GM18499 (cell line): ENCODE results near the gene KLK3.

Experiments used
- ATAC-seq: cut with Tn5 transposase; IDR thresholded peaks from one replicate; pipeline ENCODE4 v1.9.1; 2021; ENCODE audit warnings: moderate number of reproducible peaks; ENCODE audit not compliant: insufficient read depth, unreplicated experiment

Gene KLK3

DNA sequence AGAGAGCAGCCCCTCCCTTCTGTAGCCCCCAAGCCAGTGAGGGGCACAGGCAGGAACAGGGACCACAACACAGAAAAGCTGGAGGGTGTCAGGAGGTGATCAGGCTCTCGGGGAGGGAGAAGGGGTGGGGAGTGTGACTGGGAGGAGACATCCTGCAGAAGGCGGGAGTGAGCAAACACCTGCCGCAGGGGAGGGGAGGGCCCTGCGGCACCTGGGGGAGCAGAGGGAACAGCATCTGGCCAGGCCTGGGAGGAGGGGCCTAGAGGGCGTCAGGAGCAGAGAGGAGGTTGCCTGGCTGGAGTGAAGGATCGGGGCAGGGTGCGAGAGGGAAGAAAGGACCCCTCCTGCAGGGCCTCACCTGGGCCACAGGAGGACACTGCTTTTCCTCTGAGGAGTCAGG lies 4.2 kb downstream of the KLK3 start:
- no peak for ATAC-seq

DNA sequence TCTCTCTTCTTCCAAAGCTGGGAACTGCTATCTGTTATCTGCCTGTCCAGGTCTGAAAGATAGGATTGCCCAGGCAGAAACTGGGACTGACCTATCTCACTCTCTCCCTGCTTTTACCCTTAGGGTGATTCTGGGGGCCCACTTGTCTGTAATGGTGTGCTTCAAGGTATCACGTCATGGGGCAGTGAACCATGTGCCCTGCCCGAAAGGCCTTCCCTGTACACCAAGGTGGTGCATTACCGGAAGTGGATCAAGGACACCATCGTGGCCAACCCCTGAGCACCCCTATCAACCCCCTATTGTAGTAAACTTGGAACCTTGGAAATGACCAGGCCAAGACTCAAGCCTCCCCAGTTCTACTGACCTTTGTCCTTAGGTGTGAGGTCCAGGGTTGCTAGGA lies 5.1 kb downstream of the KLK3 start:
- no peak for ATAC-seq

DNA sequence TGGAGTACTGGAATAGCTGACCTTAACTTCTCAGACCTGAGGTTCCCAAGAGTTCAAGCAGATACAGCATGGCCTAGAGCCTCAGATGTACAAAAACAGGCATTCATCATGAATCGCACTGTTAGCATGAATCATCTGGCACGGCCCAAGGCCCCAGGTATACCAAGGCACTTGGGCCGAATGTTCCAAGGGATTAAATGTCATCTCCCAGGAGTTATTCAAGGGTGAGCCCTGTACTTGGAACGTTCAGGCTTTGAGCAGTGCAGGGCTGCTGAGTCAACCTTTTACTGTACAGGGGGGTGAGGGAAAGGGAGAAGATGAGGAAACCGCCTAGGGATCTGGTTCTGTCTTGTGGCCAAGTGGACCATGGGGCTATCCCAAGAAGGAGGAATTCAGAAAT lies 6.3 kb downstream of the KLK3 start:
- ATAC-seq, result no peak

DNA sequence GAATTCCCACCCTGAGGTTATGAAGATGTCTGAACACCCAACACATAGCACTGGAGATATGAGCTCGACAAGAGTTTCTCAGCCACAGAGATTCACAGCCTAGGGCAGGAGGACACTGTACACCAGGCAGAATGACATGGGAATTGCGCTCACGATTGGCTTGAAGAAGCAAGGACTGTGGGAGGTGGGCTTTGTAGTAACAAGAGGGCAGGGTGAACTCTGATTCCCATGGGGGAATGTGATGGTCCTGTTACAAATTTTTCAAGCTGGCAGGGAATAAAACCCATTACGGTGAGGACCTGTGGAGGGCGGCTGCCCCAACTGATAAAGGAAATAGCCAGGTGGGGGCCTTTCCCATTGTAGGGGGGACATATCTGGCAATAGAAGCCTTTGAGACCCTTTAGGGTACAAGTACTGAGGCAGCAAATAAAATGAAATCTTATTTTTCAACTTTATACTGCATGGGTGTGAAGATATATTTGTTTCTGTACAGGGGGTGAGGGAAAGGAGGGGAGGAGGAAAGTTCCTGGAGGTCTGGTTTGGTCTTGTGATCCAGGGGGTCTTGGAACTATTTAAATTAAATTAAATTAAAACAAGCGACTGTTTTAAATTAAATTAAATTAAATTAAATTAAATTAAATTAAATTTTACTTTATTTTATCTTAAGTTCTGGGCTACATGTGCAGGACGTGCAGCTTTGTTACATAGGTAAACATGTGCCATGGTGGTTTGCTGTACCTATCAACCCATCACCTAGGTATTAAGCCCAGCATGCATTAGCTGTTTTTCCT lies 7.0 kb downstream of the KLK3 start:
- no peak for ATAC-seq

DNA sequence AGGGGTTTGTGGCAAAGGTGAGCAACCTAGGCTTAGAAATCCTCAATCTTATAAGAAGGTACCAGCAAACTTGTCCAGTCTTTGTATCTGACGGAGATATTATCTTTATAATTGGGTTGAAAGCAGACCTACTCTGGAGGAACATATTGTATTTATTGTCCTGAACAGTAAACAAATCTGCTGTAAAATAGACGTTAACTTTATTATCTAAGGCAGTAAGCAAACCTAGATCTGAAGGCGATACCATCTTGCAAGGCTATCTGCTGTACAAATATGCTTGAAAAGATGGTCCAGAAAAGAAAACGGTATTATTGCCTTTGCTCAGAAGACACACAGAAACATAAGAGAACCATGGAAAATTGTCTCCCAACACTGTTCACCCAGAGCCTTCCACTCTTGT lies 14.8 kb downstream of the KLK3 start:
- no peak for ATAC-seq

DNA sequence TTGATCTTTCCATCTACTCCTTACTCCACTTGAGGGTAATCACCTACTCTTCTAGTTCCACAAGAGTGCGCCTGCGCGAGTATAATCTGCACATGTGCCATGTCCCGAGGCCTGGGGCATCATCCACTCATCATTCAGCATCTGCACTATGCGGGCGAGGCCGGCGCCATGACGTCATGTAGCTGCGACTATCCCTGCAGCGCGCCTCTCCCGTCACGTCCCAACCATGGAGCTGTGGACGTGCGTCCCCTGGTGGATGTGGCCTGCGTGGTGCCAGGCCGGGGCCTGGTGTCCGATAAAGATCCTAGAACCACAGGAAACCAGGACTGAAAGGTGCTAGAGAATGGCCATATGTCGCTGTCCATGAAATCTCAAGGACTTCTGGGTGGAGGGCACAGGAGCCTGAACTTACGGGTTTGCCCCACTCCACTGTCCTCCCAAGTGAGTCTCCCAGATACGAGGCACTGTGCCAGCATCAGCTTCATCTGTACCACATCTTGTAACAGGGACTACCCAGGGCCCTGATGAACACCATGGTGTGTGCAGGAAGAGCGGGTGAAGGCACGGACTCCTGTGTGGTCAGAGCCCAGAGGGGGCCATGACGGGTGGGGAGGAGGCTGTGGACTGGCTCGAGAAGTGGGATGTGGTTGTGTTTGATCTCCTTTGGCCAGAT lies 15.8 kb downstream of the KLK3 start:
- ATAC-seq, result no peak

DNA sequence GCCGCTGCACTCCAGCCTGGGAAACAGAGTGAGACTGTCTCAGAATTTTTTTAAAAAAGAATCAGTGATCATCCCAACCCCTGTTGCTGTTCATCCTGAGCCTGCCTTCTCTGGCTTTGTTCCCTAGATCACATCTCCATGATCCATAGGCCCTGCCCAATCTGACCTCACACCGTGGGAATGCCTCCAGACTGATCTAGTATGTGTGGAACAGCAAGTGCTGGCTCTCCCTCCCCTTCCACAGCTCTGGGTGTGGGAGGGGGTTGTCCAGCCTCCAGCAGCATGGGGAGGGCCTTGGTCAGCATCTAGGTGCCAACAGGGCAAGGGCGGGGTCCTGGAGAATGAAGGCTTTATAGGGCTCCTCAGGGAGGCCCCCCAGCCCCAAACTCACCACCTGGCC lies 18.3 kb downstream of the KLK3 start, which contains the start of gene KLK2:
Gene KLK2 (plus strand): TSS at position 384 of the 400 bp plus-strand sequence. CDS start 35 bp downstream, outside the sequence.
- ATAC-seq, result no peak

DNA sequence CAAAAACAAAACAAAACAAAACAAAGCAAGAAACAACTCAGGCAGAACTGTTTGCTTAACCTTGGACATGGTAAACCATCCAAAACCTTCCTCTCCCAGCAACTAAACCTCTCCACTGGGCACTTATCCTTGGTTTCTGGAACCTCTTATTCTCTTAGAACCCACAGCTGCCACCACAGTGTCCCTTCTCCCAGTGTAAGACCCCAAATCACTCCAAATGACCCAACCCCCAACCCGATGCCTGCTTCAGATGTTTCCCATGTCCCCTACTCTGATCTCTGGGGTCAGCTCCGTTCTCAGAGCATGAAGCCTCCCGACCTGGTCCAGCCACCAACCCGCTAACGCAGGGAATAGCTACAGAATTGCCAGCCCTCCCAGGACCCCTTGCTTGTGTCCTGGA lies 19.5 kb downstream of the KLK3 start:
- ATAC-seq, result no peak

DNA sequence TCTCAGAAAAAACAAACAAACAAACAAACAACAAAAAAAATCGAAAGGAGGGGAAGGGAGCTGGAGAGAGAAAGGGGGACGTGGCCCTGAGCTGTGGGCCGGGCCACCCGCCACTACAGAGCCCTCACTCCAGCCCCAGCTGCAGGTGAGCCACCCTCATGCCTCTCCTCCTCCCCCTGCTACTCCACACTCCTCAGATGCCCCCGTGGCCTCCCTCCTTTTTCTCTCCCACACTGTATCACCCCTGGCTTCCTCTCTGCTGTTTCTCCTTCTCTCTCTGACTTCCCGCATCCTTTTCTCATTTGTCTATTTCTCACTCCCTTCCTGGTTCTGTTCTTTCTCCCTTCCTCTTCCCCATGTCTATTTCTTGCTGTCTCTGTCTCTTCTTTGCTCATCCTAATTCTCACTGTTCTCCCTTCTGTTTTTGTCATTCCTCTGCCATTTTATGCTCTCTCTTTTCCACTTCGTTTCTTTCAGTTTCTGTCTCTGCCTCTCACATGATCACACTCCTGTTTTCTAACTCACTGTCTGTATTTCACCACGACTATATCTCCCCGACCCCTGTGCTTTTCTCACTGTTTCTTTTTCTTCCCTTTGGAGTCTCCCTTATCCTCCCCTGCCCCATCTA lies 21.2 kb downstream of the KLK3 start:
- no peak for ATAC-seq

DNA sequence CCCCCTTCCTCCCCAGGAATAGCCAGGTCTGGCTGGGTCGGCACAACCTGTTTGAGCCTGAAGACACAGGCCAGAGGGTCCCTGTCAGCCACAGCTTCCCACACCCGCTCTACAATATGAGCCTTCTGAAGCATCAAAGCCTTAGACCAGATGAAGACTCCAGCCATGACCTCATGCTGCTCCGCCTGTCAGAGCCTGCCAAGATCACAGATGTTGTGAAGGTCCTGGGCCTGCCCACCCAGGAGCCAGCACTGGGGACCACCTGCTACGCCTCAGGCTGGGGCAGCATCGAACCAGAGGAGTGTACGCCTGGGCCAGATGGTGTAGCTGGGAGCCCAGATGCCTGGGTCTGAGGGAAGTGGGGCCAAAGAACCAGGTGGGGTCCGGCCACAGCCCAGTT lies 21.7 kb downstream of the KLK3 start:
- ATAC-seq, result no peak

DNA sequence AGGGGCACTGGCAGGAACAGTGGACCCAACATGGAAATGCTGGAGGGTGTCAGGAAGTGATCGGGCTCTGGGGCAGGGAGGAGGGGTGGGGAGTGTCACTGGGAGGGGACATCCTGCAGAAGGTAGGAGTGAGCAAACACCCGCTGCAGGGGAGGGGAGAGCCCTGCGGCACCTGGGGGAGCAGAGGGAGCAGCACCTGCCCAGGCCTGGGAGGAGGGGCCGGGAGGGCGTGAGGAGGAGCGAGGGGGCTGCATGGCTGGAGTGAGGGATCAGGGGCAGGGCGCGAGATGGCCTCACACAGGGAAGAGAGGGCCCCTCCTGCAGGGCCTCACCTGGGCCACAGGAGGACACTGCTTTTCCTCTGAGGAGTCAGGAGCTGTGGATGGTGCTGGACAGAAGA lies 22.6 kb downstream of the KLK3 start:
- no peak for ATAC-seq

DNA sequence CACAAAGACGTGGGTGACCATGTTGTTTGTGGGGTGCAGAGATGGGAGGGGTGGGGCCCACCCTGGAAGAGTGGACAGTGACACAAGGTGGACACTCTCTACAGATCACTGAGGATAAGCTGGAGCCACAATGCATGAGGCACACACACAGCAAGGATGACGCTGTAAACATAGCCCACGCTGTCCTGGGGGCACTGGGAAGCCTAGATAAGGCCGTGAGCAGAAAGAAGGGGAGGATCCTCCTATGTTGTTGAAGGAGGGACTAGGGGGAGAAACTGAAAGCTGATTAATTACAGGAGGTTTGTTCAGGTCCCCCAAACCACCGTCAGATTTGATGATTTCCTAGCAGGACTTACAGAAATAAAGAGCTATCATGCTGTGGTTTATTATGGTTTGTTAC lies 24.1 kb downstream of the KLK3 start:
- no peak for ATAC-seq

DNA sequence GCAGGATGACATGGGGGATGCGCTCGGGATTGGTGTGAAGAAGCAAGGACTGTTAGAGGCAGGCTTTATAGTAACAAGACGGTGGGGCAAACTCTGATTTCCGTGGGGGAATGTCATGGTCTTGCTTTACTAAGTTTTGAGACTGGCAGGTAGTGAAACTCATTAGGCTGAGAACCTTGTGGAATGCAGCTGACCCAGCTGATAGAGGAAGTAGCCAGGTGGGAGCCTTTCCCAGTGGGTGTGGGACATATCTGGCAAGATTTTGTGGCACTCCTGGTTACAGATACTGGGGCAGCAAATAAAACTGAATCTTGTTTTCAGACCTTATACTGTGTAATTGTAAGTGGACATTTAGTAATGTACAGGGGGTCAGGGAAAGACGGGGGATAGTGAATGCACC lies 25.5 kb downstream of the KLK3 start:
- no peak for ATAC-seq

DNA sequence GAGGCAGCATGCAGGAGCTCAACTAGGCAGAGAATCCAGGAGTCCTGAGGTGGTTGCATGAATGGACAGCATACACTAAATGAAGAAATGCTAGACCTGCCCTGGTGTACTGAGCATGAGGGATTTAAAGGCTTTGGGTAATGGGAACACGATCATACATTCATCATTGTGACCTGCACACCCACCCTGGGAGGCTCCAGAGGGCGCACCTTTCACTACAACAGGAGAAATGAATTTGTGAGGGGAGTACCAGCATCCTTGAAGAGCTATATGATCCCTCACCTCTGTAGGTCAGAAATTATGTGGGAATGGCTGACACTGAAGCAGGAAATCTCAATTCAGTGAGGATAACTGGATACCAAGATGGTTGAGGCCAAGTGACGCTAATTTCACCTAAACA lies 27.5 kb downstream of the KLK3 start:
- ATAC-seq, result no peak

DNA sequence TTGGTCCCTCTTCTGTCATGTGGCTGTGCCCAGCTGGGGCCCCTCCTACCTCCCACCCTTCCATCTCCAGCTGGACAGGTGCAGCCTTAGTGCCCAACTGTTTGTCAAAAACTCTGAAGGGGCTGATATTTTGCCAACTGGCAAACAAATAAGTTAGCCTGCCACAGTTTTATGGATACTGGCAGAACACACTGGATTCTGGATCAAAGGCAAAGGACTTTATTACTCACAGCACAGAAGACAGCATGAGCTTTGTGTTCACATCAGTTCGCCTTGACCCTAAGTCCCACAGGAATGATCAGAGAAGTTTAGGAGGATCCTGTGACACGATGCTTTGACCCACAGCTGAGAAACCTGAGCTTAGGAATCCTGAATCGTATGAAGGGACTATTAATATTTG lies 34.9 kb downstream of the KLK3 start:
- ATAC-seq, result no peak

DNA sequence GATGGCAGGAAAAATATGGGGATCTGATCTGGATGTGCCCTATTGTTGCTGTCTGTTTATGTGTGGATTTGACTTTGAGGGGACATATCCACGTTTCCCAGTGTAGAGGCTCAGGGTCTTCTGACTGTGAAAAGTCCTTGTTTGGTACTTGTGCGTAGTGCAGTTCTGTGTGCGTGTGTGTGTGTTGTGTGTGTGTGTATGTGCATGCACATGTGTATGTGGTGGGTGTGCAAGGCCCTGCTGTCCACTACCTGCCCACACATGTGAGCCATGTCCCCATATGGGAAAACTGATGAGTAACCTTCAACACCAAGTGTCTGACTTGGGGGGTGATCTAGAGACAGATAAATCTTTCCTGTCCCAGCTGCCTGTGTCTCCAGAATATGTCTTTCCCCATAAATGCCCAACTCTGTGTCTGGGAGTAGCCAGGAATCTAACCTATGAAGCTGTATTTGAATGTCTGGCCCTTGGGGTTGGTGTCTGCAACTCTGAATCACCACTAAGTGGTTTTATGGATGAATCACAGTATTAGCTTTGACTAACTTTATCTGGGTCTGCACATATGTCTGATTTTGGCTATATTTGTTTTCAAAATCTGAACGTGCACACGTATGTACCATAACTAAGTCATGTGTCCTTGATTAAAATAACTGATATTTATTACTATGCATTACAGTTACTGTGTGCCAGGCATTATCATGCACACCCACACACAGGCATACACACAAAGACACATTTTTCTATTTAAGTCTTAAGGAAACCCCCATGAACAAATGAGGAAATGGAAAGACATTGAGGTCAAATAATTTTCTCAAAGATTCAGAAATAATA lies 35.9 kb downstream of the KLK3 start:
- ATAC-seq, result no peak

DNA sequence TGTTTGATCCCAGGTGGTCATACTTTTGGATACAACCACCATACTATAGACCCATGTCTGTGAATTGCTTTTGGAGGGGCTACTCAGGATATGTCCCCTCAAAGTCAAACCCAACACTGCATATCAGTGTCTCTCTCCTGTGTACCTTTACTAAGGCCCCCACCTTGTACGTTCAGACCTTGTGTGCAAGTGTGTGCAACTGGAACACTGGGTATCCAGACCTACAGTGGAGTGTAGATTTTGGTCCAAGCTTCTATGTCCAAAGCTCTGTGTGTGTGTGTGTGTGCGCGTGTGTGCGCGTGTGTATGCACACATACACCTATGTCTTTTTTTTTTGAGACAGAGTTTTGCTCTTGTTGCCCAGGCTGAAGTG lies 36.5 kb downstream of the KLK3 start:
- ATAC-seq, result no peak

DNA sequence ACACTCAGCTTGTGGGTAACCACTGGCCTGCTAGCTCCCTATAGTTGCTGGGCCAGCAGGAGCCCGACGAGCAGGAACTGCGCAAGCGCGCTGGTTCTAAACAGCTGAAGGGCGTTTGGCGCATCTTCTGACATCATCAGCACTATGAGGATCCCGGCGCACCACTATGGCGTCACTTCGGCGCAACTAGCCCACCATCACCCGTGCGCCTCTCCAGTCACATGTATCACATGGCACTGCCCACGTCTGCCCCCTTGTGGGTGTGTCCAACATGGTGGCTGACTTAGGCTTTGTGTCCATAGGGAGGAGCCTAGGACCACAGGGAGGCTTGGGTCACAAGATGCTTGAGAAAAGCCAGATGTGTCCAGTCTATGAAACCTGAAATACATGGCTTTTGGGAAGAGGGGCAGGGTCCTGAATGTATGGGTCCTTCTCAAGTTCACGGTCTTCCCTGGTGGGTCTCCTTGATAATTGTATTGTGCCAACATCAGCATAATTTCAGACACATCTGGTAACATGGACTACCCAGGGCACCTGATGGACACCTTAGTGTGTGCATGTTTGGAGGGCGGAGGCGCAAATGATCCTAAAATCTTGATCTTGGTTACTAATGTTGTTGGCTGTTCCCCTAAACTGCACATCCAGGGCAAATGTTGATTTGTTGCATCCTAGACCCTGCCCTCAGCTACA lies 38.5 kb downstream of the KLK3 start:
- no peak for ATAC-seq

DNA sequence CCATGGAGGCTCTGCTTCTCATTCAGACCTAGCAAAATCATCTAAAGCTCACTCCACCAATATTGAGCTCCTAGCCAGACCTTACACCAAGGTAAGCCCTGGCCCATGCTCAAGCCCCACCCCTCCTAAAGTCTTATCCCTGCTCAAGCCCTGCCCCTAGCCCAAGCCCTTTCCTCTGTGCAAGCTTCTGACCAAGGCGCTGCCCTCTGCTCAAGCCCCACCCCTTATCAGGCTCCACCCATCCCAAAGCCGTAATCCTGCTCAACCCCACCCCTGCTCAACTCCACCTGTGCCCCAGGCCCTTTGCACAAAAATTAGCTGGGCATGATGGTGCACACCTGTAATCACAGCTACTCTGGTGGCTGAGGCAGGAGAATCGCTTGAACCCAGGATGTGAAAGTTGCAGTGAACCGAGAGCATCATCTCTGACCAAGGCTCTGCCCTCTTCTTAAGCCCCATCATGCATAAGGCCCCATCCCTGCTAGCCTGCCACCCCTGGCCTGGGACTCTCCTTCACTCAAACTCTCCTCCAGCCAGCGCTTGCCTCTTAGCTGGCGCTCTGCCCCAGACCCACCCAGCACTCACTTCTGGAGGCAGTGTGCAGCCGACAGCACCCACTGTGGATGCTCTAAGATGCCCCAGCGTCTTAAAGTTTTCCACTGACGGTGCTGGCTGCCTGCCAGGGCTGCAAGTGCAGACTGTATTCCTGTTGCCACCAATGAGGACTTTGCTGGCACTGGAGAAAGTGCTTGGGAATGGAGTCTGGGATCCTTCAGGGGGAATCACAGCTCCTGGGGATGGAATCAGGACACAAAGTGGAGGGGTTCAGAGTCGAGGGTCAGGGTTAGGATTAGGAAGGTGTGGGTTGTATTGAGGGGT lies 40.0 kb downstream of the KLK3 start:
- ATAC-seq, result no peak
